ENCODE data around the gene ANKRD31.
"Not testable (repeated sequence)": the region's sequence is repeated elsewhere in the genome, so short reads cannot be mapped to it uniquely, and the experiment has no call there.

Gene ANKRD31

GRCh38 chr5:75220787-75221186, 15.9 kb downstream of the ANKRD31 start:
- DNase-seq = not testable (repeated sequence)

GRCh38 chr5:75214928-75215327, 21.8 kb downstream of the ANKRD31 start:
- no peak for DNase-seq

GRCh38 chr5:75214409-75214808, 22.3 kb downstream of the ANKRD31 start:
- no peak for DNase-seq

GRCh38 chr5:75203604-75204003, 33.1 kb downstream of the ANKRD31 start:
- DNase-seq = no peak

GRCh38 chr5:75202935-75203334, 33.7 kb downstream of the ANKRD31 start:
- DNase-seq = no peak

- no peak for DNase-seq
These were observed 35.9 kb downstream of the ANKRD31 start for GRCh38 chr5:75200776-75201175.

GRCh38 chr5:75199946-75200345, 36.7 kb downstream of the ANKRD31 start:
- no peak for DNase-seq

GRCh38 chr5:75199071-75199470, 37.6 kb downstream of the ANKRD31 start:
- no peak for DNase-seq

- DNase-seq = no peak
These were observed 38.9 kb downstream of the ANKRD31 start for GRCh38 chr5:75197745-75198144.

- DNase-seq = no peak
These were observed 43.9 kb downstream of the ANKRD31 start for GRCh38 chr5:75192804-75193203.

GRCh38 chr5:75192264-75192663, 44.4 kb downstream of the ANKRD31 start:
- no peak for DNase-seq

GRCh38 chr5:75190227-75190626, 46.5 kb downstream of the ANKRD31 start:
- DNase-seq = no peak

- no peak for DNase-seq
These were observed 47.3 kb downstream of the ANKRD31 start for GRCh38 chr5:75189353-75189752.

GRCh38 chr5:75185763-75186162, 50.9 kb downstream of the ANKRD31 start:
- no peak for DNase-seq

- not testable (repeated sequence) for DNase-seq
These were observed 60.7 kb downstream of the ANKRD31 start for GRCh38 chr5:75176009-75176408.

- DNase-seq = not testable (repeated sequence)
These were observed 61.8 kb downstream of the ANKRD31 start for GRCh38 chr5:75174872-75175271.

GRCh38 chr5:75169516-75169915, 67.2 kb downstream of the ANKRD31 start:
- no peak for DNase-seq

GRCh38 chr5:75168026-75168735, 68.5 kb downstream of the ANKRD31 start:
- no peak for DNase-seq

- no peak for DNase-seq
These were observed 69.3 kb downstream of the ANKRD31 start for GRCh38 chr5:75167345-75167744.

- DNase-seq = not testable (repeated sequence)
These were observed 75.2 kb downstream of the ANKRD31 start for GRCh38 chr5:75161508-75161907.

- no peak for DNase-seq
These were observed 80.1 kb downstream of the ANKRD31 start for GRCh38 chr5:75156585-75156984.

- DNase-seq = no peak
These were observed 83.8 kb downstream of the ANKRD31 start for GRCh38 chr5:75152860-75153259.

GRCh38 chr5:75148051-75148450, 88.6 kb downstream of the ANKRD31 start:
- no peak for DNase-seq

GRCh38 chr5:75142566-75143136, 94.0 kb downstream of the ANKRD31 start:
- no peak for DNase-seq

GRCh38 chr5:75140277-75140676, 96.4 kb downstream of the ANKRD31 start:
- DNase-seq = no peak

All from NCI-H1930 (cell line).